Kidney epithelial cell (primary cell): ENCODE data around the gene DLST. TPM values are rescaled to one million over a fixed set of nuclear protein-coding genes. Genes with fewer than 3 reads are reported as not detected.

Source experiments
- DNase-seq: peaks from one replicate; pipeline ENCODE4 v3.0.0-alpha.2; 2010; ENCODE audit warnings: low read depth
- H3K27me3 ChIP-seq: 2 replicates; pipeline ENCODE4 v1.6.0; 2011; ENCODE audit warnings: low read length; ENCODE audit not compliant: control insufficient read depth, insufficient read depth
- H3K36me3 ChIP-seq: 2 replicates; pipeline ENCODE4 v1.5.1; 2011; ENCODE audit warnings: low read length; ENCODE audit not compliant: control insufficient read depth, insufficient read depth
- H3K4me3 ChIP-seq: 2 replicates; pipeline ENCODE4 v1.5.1; 2011; ENCODE audit warnings: low read depth, mild to moderate bottlenecking, control low read depth, low read length
- total RNA-seq: library from RNA; depleted of rRNA; stranded (reverse); fragments of >200 nt; gene quantifications from 2 replicates; pipeline ENCODE4 v1.2.3, GENCODE V29; 2015
- TF ChIP-seq, protein P1 (sequence below): IDR thresholded peaks from 2 replicates; pipeline ENCODE4 v1.5.1; 2011; ENCODE audit warnings: mild to moderate bottlenecking, moderate library complexity, low read length, control low read depth, inconsistent platforms; ENCODE audit not compliant: insufficient read depth, poor library complexity, severe bottlenecking

DLST gene
- total RNA-seq, 1 donor from 2014 or later: 84.1 TPM

DNA sequence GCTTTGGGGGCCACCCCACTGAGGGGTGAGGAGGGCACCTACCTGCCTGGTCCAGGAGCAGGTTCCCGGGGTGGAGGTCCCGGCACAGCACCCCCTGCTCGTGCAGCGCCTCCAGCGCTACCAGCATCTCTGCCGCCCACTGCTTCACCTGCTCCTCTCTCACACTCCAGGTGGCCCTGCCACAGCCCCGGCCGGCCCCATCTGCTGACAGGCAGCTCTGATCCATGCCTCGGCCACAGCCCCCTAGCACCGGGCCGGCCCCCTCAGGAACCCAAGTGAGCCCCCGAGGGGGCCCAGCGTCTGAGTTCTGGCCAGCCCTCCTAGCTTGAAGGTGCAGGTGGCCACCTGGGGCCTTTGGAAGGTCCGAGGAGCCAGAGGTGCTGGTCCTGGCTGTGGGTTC is 27.8 kb downstream of the DLST start:
- TF ChIP-seq, protein P1, sequence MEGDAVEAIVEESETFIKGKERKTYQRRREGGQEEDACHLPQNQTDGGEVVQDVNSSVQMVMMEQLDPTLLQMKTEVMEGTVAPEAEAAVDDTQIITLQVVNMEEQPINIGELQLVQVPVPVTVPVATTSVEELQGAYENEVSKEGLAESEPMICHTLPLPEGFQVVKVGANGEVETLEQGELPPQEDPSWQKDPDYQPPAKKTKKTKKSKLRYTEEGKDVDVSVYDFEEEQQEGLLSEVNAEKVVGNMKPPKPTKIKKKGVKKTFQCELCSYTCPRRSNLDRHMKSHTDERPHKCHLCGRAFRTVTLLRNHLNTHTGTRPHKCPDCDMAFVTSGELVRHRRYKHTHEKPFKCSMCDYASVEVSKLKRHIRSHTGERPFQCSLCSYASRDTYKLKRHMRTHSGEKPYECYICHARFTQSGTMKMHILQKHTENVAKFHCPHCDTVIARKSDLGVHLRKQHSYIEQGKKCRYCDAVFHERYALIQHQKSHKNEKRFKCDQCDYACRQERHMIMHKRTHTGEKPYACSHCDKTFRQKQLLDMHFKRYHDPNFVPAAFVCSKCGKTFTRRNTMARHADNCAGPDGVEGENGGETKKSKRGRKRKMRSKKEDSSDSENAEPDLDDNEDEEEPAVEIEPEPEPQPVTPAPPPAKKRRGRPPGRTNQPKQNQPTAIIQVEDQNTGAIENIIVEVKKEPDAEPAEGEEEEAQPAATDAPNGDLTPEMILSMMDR: no peak
- no peak for DNase-seq
- peaks cover 1% of the 10 kb centered on the region for H3K36me3 ChIP-seq
- H3K4me3 ChIP-seq: no peak overlapping the region
- H3K27me3 ChIP-seq: no peaks in the 10 kb centered on the region

DNA sequence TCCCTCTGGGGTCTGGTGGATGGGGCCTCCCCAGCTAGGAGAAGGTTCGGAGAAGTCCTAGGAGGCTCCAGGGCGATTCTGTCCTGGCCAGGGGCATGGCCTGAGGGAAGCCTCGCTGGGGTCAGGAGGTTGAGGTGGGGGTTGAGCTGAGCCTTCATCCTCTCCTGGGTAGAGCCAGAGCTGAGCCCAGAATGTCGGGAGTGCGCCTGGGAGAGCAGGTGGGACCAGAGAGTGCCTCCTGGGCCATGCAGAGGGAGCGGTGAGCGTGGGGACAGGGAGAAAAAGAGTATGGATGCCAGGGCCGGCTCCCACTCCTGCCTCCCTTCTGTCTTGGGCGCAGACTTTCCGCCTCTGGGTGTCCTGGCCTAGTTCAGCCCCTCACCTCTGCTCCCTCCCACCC is 28.2 kb downstream of the DLST start:
- Histone ChIP-seq H3K36me3 (no peaks in the 10 kb centered on the region), H3K4me3 (no peak overlapping the region), H3K27me3 (no peaks in the 10 kb centered on the region)
- TF ChIP-seq, protein P1: no peak
- no peak for DNase-seq

DNA sequence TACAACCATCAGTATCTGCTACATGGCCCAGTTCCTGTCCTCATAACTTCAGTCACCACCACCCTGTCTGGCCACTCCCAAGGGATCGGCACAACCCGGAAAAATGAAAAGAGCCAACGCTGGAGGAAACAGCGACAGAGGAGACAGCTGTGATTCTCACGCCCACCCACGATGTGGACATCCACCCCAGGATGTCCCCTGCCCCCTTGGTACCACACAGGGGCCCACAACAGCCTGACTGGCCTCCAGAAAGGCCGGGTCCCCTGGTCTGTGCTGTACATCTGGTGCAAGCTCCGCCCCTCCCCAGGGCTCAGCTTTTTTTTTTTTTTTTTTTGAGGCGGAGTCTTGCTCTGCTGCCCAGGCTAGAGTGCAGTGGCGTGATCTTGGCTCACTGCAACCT is 28.8 kb downstream of the DLST start:
- Histone ChIP-seq H3K36me3 (no peaks in the 10 kb centered on the region), H3K27me3 (no peaks in the 10 kb centered on the region), H3K4me3 (no peak overlapping the region)
- no peak for DNase-seq
- TF ChIP-seq, protein P1: no peak

DNA sequence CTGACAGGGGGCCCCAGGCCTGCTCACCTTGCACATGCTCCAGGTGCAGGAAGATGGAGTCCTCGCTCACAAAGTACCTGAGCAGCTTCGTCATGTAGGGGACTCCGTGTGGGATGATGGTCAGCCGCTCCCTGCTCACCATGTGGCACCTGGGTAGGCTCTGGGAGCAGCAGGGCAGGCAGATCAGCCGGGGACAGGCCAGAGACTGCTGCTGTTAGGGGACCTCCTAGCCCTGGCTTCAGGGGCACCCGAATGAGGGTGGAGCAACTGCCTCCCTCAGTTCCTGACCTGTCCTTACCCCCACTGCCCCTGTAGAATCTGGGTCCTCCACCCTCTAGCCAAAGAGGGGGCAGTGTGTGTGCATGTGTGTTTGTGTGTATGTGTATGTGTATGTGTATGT is 29.5 kb downstream of the DLST start:
- TF ChIP-seq, protein P1: no peak
- Histone ChIP-seq H3K27me3 (no peaks in the 10 kb centered on the region), H3K4me3 (no peak overlapping the region), H3K36me3 (no peaks in the 10 kb centered on the region)
- no peak for DNase-seq

DNA sequence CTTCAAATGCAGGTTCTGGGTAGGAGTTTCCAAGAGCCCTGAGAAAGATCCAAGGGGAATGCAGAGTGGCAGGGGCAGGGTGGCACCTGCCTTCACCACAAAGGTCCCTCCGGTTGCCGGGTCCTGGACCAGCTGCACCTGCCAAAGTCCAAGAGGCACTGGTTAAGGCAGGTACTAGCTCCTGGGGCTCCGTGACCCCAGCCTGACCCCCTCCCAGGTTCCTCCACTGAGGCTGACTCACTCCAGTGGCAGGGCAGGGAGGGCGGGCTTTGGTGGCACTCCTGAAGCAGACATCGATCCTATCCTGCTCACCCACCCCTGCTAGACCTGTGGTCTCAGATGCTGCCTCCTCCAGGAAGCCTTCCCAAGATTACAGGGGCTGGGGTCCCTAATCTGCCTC is 30.0 kb downstream of the DLST start:
- no peak for DNase-seq
- no peaks in the 10 kb centered on the region for H3K27me3 ChIP-seq
- H3K36me3 ChIP-seq: no peaks in the 10 kb centered on the region
- TF ChIP-seq, protein P1: no peak
- no peak overlapping the region for H3K4me3 ChIP-seq

DNA sequence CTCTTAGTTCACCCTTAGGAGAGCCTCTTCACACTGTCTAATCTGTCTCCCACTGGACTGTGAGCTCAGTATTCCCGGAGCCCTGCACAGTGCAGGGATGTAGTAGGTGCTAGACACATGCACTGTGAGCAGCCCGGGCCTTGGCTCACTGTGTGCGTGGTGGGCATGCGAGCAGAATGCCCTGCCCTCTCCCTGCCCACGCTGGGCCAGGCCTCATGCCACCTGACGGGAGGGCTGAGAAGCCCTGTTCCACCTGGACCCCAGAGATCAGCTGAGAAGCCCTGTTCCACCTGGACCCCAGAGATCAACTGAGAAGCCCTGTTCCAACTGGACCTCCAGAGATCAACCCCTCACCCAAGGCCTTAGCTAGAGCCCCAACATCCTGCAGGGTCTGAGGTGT is 30.4 kb downstream of the DLST start:
- DNase-seq: no peak
- no peaks in the 10 kb centered on the region for H3K27me3 ChIP-seq
- TF ChIP-seq, protein P1: no peak
- no peak overlapping the region for H3K4me3 ChIP-seq
- no peaks in the 10 kb centered on the region for H3K36me3 ChIP-seq
